ENCODE measurements around the gene REXO1.

REXO1 gene

DNA sequence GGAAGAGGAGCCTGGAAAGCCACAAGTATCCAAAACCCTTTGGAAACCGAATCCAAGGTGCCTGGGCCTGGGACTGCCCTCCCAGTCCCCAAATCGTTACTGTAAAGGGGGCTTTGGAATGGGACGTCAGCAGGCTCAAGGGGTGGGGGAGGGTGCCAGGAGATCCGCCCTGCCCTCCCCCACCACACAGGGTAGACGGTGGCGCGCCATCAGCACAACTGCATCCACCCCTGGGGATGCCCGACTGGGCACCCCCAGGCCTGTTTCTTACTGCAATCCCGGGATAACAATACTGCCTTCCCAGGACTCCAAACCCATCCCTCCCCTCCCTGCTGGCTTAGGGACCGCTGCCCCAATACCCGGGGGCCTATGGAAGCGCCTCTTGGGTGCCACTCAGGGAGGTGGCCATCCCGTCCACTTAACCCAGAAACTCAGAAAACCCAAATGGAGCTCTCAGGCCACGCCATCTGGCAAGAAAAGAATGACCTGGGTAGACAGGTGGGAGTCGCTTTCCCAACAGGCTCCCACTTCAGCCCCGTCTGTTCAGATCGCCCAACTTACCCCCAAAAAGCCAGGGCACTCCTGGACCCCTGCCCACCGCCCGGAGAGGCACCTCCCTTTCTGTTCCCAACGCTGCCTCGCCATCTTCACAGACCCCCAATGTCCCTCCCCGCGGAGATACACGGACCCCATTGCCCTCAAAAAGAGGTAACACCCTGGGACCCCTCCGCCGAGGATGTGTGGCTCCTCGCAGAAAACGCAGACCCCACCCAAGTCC is 12.7 kb upstream of the REXO1 start:
- no peak for DNase-seq (ENCODE audit: low spot score)

DNA sequence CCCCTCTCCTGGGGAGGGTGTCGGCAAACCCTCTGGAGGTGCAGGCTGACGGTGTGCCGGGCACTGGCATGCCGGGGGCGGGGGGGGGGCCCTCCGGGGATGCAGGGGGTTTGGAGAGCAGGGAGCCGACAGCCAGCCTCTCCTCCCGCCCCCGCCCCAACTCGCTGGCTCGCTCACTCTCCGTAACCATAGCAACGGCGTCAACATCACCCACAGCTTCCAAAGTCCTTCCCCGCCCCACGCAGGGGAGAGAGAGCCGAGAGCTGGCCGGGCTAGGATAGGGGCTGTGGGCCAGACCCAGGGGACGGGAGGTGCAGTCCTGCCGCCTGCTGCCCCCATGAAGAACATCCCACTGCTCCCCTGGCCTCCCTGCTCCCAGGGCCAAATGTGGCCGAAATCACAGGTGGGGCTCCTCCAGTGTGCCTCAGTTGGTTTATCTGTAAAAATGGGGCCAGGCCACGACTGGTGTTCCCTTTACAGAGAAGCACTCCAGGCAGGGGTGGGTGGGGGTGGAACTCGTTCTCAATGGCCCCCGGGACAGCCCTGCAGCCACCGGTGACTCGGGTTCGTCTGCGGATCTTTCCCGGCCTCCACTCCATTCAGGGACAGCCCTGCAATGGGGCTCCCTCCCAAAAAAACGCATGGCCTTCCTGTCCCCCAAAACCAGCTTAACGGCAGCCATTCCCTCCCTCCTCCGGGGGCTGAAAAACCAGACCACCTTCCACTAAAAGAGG is 11.9 kb upstream of the REXO1 start:
- peak; percentile 87 for DNase-seq (ENCODE audit: low spot score)

- DNase-seq (ENCODE audit: low spot score), result peak; percentile 18
These were observed 11.1 kb upstream of the REXO1 start for GRCh38 chr19:1859331-1859781.

GRCh38 chr19:1858412-1859081 is 10.3 kb upstream of the REXO1 start:
- DNase-seq (ENCODE audit: low spot score), result no peak

GRCh38 chr19:1857648-1858326 is 9.5 kb upstream of the REXO1 start:
- peak; percentile 30 for DNase-seq (ENCODE audit: low spot score)

DNA sequence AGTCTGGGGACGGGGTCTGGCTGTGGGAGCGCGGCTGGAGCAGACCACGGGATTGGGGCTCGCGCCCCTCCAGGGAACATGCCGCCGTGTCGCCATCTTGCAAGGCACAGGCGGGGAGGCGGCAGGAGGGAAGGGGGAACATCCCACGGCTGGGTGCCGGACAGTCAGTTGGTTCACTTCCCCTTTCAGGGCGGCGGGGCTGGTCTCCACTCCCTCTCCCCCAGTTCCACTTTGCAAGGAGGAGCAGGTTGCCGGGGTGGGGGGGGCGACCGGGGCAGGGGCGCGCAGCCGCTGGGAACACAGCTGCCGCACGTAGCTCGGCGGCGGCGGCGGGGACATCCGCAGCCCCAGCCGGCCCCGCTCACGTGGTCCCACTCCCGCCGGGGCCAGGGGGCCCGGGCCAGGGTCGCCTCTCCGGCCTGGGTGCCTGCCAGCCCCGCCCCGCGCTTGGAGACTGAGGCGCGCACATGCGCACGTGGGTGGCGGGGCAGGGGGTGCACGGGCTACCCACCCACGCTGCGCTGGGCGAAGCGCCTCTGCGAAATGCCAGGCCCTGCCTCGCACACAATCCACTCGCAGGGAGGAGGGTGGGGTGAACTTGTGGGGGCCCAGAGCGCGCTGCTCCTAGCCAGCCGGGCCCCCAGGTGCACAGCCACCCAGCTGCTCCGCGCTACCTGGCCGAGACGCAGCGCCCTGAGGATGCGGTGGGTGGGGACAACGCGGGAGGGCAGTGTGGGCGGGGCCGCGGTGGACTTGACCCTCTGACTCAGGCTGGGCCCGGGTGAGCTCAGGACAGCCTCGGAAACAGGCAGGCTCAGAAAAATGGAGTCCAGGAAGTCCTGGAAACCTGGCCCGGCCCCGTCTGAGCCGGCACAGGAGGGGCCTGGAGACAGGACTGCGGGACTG is 8.7 kb upstream of the REXO1 start:
- DNase-seq (ENCODE audit: low spot score), result peak; percentile 75

DNA sequence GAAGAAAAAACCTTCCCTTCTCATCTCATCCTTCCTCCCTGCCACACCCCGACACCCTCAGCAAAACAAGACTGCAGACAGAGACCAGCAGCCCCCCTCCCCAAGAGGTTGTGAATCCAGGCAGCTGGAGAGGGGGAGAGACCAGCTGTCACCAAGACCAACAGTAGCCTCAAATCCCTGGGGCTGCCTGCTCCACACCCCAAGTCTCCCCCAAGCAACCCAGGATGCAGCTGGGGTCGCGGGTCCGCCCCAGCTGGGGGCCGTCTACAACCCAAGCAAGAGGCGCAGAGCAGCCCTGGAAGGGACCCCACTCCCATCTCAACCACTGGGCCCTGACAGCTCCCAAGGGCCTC is 8.0 kb upstream of the REXO1 start:
- peak; percentile 11 for DNase-seq (ENCODE audit: low spot score)

DNA sequence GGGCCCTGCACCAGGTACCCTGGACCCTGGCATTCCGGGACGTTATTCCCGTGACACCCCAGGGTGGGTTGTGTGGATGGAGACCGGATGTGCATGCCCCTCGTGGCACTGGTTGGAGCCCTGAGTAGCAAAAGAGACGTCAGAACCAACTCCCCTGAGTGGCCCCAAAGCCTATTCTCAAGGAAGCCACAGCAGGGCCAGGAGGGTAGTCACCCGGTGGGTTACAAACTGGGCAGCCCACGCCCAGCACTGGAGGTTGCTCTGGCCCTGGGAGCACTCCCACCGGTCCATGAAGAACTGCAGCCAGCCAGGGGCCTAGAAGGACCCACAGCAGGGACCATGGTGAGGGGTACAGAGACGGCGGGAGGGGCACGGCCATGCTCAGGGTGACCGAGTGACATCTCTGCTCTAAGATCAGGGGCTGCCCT is 7.6 kb upstream of the REXO1 start:
- DNase-seq (ENCODE audit: low spot score), result peak; percentile 16

GRCh38 chr19:1855040-1855827 is 7.0 kb upstream of the REXO1 start:
- peak; percentile 81 for DNase-seq (ENCODE audit: low spot score)

- DNase-seq (ENCODE audit: low spot score), result no peak
These were observed 6.3 kb upstream of the REXO1 start for GRCh38 chr19:1854542-1855039.

DNA sequence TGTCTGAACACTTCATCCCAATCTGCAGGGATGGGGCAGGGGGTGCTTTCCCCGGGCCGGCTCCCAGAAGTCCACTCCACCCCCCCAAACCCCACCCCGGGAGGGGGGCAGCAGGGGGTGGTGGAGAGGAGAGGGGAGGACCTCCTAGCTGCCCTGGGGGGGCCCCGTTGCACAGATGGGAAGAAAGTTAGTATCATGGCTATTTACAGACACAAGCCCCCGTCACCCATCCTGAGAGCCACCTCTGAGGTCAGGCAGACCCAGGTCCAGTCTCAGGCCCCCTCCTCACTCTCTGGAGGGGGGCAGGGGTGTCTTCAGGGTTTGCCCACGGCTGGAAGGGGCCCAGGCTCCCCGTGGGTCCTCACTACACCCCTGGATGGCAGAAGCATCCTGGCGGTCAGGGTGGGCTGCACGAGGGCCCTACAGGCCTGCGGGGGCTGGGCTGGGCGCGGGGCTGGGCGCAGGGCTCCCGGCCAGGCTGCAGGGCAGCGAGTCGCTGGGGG is 5.8 kb upstream of the REXO1 start:
- no peak for DNase-seq (ENCODE audit: low spot score)

DNA sequence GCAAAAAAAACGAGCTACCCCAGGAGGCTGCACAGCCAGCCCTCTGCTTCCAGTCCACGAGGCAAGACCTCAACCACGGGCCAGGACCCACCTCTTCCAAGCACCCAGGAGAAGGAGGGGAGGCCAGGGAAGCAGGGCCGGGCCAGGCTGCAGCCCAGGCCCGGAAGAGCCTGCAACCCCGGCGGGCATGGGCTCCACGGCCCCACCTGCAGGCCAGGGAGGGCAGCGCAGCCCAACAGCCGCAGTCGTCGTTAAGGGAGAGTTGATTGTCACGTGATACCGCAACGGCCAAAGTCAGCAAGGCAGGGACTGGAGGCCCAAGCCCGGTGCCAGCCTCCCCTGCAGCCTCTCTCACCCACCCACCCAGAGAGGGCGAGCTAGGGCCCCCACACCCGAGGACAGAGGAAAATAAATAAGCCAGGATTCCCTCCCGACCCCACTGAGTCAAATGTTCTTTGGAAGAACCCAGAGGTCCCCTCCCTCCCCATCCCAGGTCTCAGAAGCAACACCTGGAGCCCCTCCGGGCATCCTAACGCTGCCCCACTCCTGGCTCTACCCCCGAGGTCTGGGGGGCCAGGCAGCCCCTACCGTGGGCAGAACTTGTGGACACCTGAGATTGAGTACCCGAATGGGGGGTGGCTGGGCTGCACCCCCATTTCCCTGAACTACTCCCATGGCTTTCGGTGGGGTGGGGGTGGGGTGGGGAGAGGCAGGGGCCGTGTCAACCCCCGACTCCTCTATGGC is 5.2 kb upstream of the REXO1 start:
- peak; percentile 79 for DNase-seq (ENCODE audit: low spot score)

DNA sequence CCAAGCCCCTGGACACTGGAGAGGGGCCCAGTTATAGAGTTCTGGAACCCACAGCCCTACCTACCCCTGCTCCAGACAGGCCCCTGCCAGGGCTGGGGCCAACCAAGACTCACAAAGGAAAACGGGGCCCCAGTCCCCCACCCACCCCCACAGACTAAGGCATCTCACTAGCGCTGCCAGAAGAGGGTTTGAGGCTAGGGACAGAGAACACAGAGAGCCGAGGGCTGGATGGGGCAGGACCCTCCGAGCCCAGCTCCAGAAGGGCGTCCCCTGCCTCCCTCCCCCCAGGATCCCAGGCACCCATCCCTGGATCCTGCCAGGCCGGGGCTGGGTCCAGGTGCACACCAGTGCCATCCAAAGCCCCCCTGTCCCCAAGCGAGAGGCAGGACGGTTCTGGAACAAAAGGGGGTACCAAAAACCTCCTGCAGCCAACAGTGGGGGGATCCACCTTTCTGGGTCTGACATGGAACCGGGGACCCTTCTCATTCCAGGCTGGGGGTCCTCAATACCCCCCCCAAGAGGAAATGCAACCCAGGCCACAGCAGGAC is 4.4 kb upstream of the REXO1 start:
- DNase-seq (ENCODE audit: low spot score), result no peak

GRCh38 chr19:1851654-1852580 is 3.6 kb upstream of the REXO1 start:
- DNase-seq (ENCODE audit: low spot score), result peak; percentile 51

GRCh38 chr19:1850809-1851653 is 2.7 kb upstream of the REXO1 start:
- DNase-seq (ENCODE audit: low spot score), result no peak

GRCh38 chr19:1849886-1850398 is 1.7 kb upstream of the REXO1 start:
- DNase-seq (ENCODE audit: low spot score), result no peak

DNA sequence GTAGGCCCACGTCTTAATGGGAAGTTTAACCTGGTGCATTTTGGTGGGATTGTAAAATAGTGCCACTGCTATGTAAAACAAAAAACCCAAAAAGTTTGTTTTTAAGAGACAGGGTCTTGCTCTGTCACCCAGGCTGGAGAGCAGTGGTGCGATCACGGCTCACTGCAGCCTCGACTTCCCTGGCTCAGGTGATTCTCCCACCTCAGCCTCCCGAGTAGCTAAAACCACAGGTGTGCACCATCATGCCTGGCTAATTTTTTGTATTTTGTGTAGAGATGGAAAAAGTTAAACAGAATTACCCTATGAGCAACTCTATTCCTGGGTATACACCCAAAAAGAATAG is 820 bp upstream of the REXO1 start:
- DNase-seq (ENCODE audit: low spot score), result no peak

All from Ammon's horn (tissue), 1 donor.